Hematopoietic multipotent progenitor cell treated with erythropoietin and hydrocortisone succinate and interleukin-3 and kit ligand, for 15 days (in vitro differentiated cells): ENCODE data around the gene KAT7.

Experiments used
- DNase-seq: peaks from one replicate; pipeline ENCODE4 v3.0.0-alpha.2; 2015; ENCODE audit warnings: low spot score

The KAT7 gene

GRCh38 chr17:49872754-49873377 is 84.4 kb downstream of the KAT7 start:
- no peak for DNase-seq

DNA sequence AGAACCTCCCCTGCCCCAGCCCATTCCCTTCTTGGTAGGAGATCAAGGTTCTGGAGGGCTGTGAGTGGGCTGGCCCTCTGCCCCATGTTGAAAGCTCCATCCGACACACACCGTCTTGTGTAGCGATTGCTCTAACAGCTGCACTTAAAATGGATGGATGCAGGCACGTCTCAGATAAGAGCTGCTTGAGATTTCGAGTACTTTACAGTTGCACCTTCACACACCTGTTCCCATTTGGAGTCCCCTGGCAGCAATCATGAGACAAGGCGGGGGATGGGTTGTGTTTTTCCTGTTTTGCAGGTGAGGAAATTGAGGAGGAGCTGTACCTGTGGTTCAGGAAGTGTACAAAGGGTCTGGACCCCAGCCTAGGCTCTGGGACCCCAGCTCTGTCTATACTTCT is 85.0 kb downstream of the KAT7 start:
- DNase-seq = no peak

- DNase-seq = no peak
These were observed 85.4 kb downstream of the KAT7 start for GRCh38 chr17:49873926-49874325.

DNA sequence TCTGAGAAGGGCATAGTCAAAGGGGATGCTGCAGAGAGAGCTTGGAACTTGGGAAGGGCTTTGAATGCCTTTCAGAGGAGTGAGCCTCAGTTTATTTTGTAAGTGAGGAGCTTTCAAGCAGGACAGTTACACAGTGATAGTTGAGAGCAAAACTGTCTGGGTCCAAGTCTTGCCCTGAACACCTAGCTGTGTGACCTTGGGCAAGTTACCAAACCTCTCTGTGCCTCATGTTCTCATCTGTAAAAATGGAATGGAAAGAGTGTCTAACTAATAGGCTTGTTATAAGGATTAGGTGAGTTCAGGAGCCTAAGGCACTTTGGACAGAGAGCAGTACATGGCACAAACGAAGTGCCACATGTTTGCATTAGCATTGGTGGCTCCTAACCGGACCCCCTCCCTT is 86.4 kb downstream of the KAT7 start:
- DNase-seq = no peak

GRCh38 chr17:49875685-49876084 is 87.2 kb downstream of the KAT7 start:
- no peak for DNase-seq

- no peak for DNase-seq
These were observed 90.7 kb downstream of the KAT7 start for GRCh38 chr17:49878931-49879904.

- DNase-seq = peak; percentile 45
These were observed 92.0 kb downstream of the KAT7 start for GRCh38 chr17:49880291-49881053.

DNA sequence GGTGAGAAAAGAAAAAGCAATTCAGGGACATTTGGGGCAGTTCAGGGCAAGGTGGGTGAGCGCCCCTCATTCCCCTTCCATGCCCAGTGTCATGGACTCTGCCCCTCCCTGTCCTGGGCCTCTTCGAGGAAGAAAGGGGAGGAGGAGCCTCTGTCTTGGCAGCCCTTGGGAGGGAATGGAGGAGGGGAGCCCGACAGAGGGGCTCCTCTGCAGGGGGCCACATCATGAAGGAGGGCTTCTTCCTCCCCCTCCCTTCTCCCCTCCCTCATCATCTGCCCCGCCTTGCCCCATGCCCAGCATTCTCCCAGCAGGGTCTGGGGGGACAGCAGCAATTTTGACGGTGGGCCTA is 92.5 kb downstream of the KAT7 start:
- no peak for DNase-seq

GRCh38 chr17:49882434-49882833 is 94.0 kb downstream of the KAT7 start:
- no peak for DNase-seq
